HuH-7.5 (cell line): Measurements from ENCODE around the gene STK17A.
"Not testable (repeated sequence)": the region's sequence is repeated elsewhere in the genome, so short reads cannot be mapped to it uniquely, and the experiment has no call there.

ENCODE experiments used
- DNase-seq: peaks from one replicate; pipeline ENCODE4 v3.0.0; 2011; ENCODE audit warnings: low spot score

STK17A gene

GRCh38 chr7:43568529-43568928, 14.4 kb upstream of the STK17A start:
- no peak for DNase-seq

DNA sequence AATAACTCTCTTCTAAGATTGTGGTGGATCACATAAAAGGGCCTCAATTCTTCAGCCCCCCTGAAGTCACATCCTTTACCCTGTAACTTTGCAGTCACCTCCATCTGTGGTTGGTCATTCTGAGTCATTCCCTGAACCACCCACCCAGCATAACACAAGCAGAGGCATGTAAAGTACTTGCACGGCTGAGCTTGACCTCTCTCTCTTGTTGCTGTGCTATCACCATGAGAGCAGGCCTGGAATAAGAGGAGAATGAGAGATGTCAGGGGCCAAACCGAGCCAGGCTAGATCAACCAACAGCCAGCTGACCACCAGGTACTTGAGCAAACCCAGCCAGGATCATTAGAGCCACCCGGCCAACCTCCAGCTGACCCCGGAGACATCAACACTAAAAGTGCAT, 13.5 kb upstream of the STK17A start:
- DNase-seq, result no peak

DNA sequence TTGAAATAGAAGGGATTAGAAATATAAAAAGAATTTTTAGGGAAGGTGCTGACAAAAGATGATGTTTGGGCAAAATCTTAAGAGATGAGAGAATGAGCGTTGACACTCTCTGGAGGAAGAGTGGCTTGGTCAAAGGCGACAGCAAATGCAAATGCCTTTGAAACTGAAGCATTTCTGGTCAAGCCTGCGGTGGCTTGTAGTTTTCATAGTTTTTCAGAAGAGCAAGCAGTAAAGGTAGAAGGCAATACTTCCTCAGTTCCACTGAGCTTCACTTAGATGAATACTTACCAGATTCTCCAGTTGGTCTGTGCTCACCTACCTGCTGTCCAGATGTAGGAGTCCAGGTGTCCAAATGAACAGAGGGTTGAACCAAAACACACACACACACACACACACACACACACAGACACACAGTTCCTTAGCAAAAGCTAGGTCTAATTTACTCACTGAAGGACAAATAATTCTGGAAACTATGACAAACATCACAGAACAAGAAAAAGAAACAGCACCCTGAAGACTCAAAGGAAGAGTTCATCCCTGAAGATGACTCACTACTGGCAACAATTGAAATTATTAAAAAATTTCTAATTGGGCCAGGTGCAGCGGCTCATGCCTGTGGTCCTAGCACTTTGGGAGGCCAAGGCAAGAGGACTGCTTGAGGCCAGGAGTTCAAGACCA, 12.1 kb upstream of the STK17A start:
- DNase-seq, result no peak

- no peak for DNase-seq
These were observed 10.3 kb upstream of the STK17A start for GRCh38 chr7:43572516-43573049.

DNA sequence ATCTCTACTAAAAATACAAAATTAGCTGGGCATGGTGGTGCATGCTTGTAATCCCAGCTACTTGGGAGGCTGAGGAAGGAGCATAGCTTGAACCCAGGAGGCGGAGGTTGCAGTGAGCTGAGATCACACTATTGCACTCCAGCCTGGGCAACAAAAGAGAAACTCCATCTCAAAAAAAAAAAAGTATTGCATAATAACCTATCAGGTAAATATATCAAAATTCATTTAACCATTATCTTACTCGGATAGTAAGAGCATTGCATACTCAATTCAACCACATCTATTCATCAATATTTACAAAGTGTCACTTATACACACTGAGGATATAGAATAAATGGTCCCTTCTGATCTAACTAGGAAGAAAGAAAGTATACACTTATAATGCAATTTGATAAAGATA, 9.1 kb upstream of the STK17A start:
- not testable (repeated sequence) for DNase-seq

DNA sequence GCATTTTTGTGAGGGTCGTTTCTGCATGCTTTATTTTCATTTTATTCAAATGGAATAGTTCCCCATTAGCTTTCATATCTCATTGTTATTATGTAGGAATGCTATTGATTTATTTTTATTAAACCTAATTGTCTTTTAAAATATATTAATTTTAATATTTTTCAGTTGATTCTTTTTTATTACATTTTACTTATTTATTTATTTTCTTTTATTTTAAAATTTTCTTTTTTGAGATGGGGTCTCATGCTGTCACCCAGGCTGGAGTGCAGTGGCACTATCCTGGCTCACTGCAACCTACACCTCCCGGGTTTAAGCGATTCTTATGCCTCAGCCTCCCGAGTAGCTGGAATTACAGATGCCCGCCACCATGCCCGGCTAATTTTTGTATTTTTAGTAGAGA, 7.4 kb upstream of the STK17A start:
- no peak for DNase-seq

DNA sequence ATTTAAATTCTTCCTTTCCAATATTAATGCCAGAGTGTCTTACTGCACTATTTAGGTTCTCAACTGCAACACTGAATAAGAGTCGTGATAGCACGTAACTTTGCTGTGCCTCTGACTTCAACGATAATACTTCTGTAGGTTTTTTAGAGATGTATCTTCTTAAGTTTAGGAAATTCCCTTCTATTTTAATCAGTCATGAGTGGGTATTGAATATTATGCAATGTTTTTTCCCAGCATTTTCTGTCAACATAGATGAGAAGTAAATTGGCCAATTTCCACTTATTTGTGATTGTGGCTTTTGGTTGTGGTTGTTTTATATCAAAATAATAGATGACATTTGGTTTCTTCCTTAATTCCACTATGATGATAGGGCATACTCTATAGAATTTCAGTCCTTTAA, 6.7 kb upstream of the STK17A start:
- no peak for DNase-seq

GRCh38 chr7:43577485-43577951, 5.4 kb upstream of the STK17A start:
- DNase-seq, result no peak

DNA sequence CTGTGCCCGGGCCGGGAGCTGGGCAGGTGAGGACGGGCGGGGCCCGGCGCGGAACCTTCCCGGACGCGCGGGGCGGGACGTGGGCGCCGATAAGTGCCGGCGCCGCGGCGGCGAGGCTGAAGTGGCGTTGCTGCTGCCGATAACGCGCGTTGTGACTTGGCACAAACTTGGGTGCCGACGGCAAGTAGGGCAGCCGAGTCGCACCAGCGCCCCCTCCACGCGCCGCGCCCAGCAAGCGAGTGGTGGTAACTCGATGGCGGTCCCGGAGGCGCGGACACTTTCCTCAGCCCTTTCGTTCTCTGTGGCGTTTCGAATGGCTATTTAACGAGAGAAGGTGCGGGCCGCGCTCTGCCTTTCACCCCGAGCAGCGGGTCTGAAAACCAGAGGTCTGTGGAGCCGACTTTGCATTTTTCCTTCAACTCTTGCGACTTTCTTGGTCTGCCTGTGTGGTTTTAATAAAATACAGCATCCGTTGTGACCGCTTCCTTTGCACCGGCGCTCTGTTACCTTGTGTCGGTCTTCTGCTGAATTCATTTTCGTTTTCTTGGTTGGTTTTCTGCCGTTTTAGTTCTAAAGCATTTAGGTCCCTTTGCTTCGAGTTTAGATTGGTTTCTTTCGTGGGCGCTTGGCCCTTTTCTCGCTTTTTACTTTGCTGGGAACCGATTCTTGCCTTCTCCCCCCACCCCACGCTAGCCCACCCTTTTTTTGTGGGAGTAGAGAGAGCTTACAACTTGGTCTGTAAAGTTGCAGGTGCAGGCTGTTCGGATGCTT, 701 bp downstream of the STK17A start:
- DNase-seq, result peak; percentile 29

DNA sequence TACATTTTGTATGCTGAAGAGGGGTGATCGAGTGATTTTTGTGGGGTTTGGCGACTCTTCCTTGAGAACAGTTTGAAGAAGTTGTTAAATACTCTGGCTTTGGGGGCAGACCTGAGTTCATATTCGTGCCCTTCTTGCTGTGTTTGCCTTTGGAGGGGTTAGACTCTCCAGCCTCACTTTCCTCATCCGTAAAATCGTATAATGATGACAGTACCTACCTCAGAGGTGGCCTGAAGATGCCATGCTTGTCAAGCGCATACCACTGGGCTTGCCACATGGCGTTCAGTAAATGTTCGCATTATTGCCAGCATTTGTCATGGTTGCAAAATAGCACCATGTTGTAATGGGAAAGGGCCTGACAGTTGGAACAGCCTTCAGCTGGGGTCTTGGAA, 1.3 kb downstream of the STK17A start:
- peak; percentile 25 for DNase-seq

GRCh38 chr7:43584733-43585132, 1.8 kb downstream of the STK17A start:
- DNase-seq, result not testable (repeated sequence)

DNA sequence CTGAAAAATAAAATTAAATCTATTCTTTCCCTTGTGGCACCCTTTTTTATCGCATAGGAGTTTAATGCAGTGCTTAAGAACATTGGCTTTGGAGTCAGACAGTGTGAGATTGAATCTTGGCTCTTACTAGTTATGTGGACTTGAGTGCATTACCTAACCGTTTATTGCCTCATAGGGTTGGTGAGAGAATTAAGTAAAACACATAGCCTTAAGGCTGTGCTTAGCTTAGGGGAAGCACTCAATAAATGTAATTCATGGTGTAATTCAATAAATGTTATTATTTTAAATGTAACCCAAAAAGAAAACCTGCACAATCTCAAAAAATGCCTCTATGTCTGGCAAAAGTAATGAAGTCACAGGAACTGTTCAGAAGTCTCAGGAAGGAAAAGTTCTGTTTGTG, 2.7 kb downstream of the STK17A start:
- no peak for DNase-seq

DNA sequence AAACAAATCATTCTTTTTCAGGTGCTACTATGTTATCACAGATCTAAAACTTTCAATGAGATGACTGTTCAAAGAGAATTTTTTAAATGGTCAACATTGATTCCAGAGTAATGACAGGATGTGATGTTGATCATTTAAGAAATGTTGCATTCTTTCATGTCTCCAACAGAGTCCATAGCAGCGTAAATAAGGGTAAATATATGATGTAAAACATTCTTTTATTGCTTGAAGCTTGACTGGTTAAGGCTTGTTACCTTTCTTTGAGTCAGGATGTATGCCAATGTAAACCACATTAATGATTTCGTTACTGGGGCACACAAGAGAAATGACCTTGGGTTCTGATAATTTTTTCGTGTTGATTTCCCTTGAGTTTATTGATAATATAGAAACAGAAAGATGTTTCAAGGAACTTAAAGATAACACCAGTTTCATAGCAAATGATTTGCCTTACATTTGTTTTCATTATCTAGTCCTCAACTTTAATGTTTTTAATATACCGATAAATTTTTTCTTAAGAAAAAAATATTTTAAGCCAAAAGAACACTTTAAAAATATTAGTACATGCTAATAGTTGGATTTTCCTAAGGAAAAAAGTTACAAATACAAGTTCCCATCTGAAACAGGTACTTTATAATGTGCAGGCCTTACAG, 3.5 kb downstream of the STK17A start:
- DNase-seq, result no peak

DNA sequence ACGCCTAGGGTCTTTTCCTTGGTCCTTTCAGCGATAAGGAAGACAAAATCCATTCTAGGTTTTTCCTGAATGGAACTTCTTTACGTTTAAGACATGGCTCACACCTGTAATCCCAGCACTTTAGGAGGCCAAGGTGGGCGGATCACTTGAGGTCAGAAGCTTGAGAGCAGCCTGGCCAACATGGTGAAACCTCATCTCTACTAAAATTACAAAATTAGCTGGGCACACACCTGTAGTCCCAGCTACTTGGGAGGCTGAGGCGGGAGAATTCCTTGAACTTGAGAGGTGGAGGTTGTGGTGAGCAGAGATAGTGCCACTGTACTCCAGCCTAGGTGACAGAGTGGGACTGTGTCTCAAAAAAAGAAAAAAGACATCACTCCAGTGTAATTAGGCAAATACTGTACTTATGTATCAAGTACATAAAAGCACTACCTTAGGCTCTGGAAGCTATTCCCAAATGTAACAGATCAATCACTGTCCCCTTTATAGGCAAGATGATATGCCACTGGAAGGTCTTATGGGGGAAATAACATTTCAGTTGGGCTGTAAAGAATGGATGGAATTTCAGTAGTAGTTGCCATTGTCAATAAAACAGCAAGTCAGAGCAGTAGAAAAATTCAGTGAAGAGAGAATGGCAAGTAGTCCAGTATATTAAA, 5.7 kb downstream of the STK17A start:
- no peak for DNase-seq

DNA sequence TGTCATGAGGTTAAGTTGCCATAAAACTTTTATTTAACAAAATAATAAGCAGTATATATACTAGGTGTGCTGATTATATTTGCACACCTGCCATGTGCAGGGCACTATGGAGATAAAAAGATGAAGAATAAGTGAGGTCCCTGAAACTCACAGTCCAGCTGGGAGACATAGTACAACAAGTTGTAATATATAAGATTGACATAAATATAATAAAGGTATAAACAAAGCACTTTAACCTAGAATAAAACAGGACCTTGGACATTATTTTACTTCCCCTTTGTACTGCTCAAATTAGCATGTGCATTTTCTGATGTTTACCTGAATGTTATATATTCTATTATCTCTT, 6.2 kb downstream of the STK17A start:
- DNase-seq, result no peak

- no peak for DNase-seq
These were observed 6.8 kb downstream of the STK17A start for GRCh38 chr7:43589728-43590127.

GRCh38 chr7:43590862-43591557, 8.1 kb downstream of the STK17A start:
- no peak for DNase-seq

DNA sequence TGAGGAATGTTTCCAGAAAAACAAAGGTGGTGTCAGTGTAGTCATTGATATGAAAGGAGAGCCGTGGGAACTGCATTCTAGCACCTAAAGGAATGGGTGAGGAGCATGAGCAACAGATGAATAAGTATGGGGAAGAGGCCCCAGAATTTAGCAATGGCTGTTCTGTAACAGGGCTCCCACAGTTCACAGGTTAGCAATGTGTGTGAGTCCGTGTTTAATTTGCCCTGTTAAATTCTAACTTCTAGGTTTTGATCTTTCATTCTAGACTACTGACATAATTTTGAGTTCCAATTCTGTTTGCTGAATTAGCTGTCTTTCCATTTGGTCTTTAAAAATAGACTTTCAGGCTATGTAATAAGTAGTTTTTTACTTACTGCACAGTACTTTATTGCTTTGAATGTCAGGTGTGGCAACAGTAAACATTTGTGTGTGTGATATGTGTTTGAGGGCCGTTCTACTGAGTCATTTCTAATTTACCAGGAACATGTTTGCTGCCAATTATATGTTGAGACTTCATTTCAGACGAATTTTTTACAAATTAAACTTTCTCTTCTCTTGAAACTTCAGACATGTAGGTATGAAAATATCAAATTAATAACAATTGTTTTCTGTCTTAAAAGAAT, 8.8 kb downstream of the STK17A start:
- no peak for DNase-seq

DNA sequence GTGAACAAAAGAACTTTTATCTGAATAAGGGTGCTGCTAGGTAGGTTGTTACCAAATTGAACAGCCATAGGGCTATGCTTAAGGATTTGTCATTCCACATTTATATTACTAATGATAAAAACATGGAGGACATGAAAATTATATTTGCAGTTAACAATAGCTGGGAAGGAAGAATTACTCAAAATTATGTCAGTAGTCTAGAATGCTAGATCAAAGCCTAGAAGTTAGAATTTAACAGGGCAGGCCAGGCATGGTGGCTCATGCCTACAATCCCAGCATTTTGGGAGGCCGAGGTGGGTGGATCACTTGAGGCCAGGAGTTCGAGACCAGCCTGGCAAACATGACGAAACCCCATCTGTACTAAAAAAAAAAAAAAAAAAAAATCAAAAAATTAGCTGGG, 9.4 kb downstream of the STK17A start:
- no peak for DNase-seq

GRCh38 chr7:43593010-43593409, 10.1 kb downstream of the STK17A start:
- DNase-seq, result no peak

GRCh38 chr7:43594020-43594419, 11.1 kb downstream of the STK17A start:
- no peak for DNase-seq
